B cell (primary cell): Measurements from ENCODE around the gene SLC2A11. TPM values are rescaled to one million over a fixed set of nuclear protein-coding genes. Genes with fewer than 3 reads are reported as not detected.

Source experiments
- ATAC-seq: fragments of 200-7000 bp; cut with Tn5 transposase; one replicate; pipeline ENCODE4 v1.10.0; 2021; ENCODE audit warnings: low read depth, mild to moderate bottlenecking, moderate number of reproducible peaks, moderate library complexity
- CTCF ChIA-PET: fragments of 350-600 bp; sonication (Branson Sonifier 250); formaldehyde crosslinking; loops from one replicate; lab custom pipeline; 2021; ENCODE audit warnings: antibody characterized with exemption, inconsistent platforms; lab: Charles Lee
- POLR2A ChIA-PET: fragments of 350-600 bp; sonication (Branson Sonifier 250); formaldehyde crosslinking; loops from one replicate; lab custom pipeline; 2021; ENCODE audit warnings: antibody characterized with exemption; lab: Charles Lee
- DNase-seq: peaks from one replicate; pipeline ENCODE4 v3.0.0; 2013
- H2AFZ ChIP-seq: 2 replicates; pipeline ENCODE4 v1.6.1; 2012; ENCODE audit warnings: mild to moderate bottlenecking, low read depth, low read length; ENCODE audit not compliant: insufficient read depth, poor library complexity, severe bottlenecking
- H3K27ac ChIP-seq, 2 donors: 1 replicate in 1 of 2; 2 replicates in 1 of 2; pipeline ENCODE4 v1.5.1; 2012 to 2013; ENCODE audit warnings: low read length in 2 of 2, mild to moderate bottlenecking in 2 of 2, moderate library complexity in 1 of 2
- H3K27me3 ChIP-seq, 4 experiments: fragments of 200-600 bp in 1 of 4; sonication (generic) in 1 of 4; replicated peaks in 1 of 4; 1 replicate in 2 of 4; 2 replicates in 2 of 4; pipeline versions ENCODE4 v1.6.1 to v1.7.0; 2013 to 2016; ENCODE audit warnings: low read length in 3 of 4, mild to moderate bottlenecking in 2 of 4, mixed read lengths in 1 of 4, moderate library complexity in 1 of 4; ENCODE audit not compliant: insufficient read depth in 4 of 4, control insufficient read depth in 3 of 4; ENCODE audit errors: control extremely low read depth in 1 of 4
- H3K36me3 ChIP-seq, 2 experiments: replicated peaks in 1 of 2; 1 replicate in 1 of 2; 2 replicates in 1 of 2; pipeline versions ENCODE4 v1.6.1 to v1.7.1; 2013; ENCODE audit warnings: low read length in 1 of 2; ENCODE audit not compliant: insufficient read depth in 2 of 2, control insufficient read depth in 1 of 2; ENCODE audit errors: control extremely low read depth in 1 of 2, extremely low read depth in 1 of 2
- H3K4me1 ChIP-seq, 2 donors: fragments of 200-600 bp in 1 of 2; sonication (generic) in 1 of 2; 1 replicate in 1 of 2; 2 replicates in 1 of 2; pipeline versions ENCODE4 v1.5.1 to v1.6.1; 2013 to 2017; ENCODE audit warnings: low read length in 2 of 2; ENCODE audit not compliant: control insufficient read depth in 2 of 2, insufficient read depth in 2 of 2
- H3K4me2 ChIP-seq: replicated peaks from 2 replicates; pipeline ENCODE3; 2012; ENCODE audit warnings: mild to moderate bottlenecking, low read depth, low read length; ENCODE audit not compliant: poor library complexity, severe bottlenecking
- H3K4me3 ChIP-seq, 5 experiments: fragments of 200-600 bp in 1 of 5; sonication (generic) in 1 of 5; 1 replicate in 3 of 5; 2 replicates in 2 of 5; pipeline versions ENCODE4 v1.5.1 to v1.7.0; 2011 to 2016; ENCODE audit warnings: low read length in 4 of 5, mild to moderate bottlenecking in 4 of 5, low read depth in 2 of 5, control low read depth in 1 of 5, moderate library complexity in 1 of 5; ENCODE audit not compliant: insufficient read depth in 1 of 5; ENCODE audit errors: control extremely low read depth in 1 of 5, extremely low read depth in 1 of 5
- H3K79me2 ChIP-seq: fragments of 200-600 bp; sonication (generic); one replicate; pipeline ENCODE4 v1.6.0; 2016; ENCODE audit warnings: low read length; ENCODE audit not compliant: control insufficient read depth, insufficient read depth
- H3K9ac ChIP-seq: fragments of 200-600 bp; sonication (generic); 2 replicates; pipeline ENCODE4 v1.6.1; 2017; ENCODE audit warnings: mild to moderate bottlenecking, low read length, moderate library complexity
- H3K9me3 ChIP-seq, 3 donors: one replicate each; pipeline versions ENCODE4 v1.6.1 to v1.7.1; 2013; ENCODE audit warnings: low read length in 2 of 3; ENCODE audit not compliant: control insufficient read depth in 2 of 3, insufficient read depth in 1 of 3; ENCODE audit errors: control extremely low read depth in 1 of 3
- H4K20me1 ChIP-seq: 2 replicates; pipeline ENCODE4 v1.6.0; 2012; ENCODE audit warnings: mild to moderate bottlenecking, low read length; ENCODE audit not compliant: insufficient read depth, control insufficient read depth, poor library complexity, severe bottlenecking
- H3K27ac Mint-ChIP-seq: one replicate; pipeline ENCODE4 v1.8.0; 2021; ENCODE audit warnings: mixed read lengths
- H3K27me3 Mint-ChIP-seq: one replicate; pipeline ENCODE4 v1.8.0; 2021; ENCODE audit warnings: mixed read lengths
- H3K4me1 Mint-ChIP-seq: one replicate; pipeline ENCODE4 v1.8.0; 2021; ENCODE audit warnings: mixed read lengths
- H3K4me3 Mint-ChIP-seq: one replicate; pipeline ENCODE4 v1.8.0; 2021; ENCODE audit warnings: mixed read lengths
- H3K9me3 Mint-ChIP-seq: one replicate; pipeline ENCODE4 v1.8.0; 2022; ENCODE audit warnings: mixed read lengths; ENCODE audit not compliant: insufficient read depth
- EZH2 ChIP-seq: IDR thresholded peaks from 2 replicates; pipeline ENCODE4 v1.6.1; 2012; ENCODE audit warnings: borderline replicate concordance, low read depth, mild to moderate bottlenecking, moderate library complexity, low read length; ENCODE audit not compliant: insufficient read depth, poor library complexity, severe bottlenecking
- WGBS: methylation state at CpG from one replicate; pipeline ENCODE4 v1.1.5; 2013; ENCODE audit warnings: missing lambda C conversion rate; ENCODE audit not compliant: insufficient coverage; 5-methylcytosine and 5-hydroxymethylcytosine counted together
- intact Hi-C: fragments of 100-400 bp; cut with micrococcal nuclease; formaldehyde crosslinking; loops from one replicate; pipeline ENCODE4 v1.10.0; 2022
- polyA plus RNA-seq: library from polyadenylated mRNA; depleted of rRNA; stranded (reverse); fragments of >200 nt; gene quantifications from 2 replicates; pipeline ENCODE4 v1.2.3, GENCODE V29; 2012
- total RNA-seq, 2 donors: library from RNA; stranded (reverse); fragments of 120-200 nt in 1 of 2; gene quantifications; 1 replicate in 1 of 2; 2 replicates in 1 of 2; pipeline versions ENCODE4 v1.2.3 to v1.2.4, GENCODE V29; 2013 to 2022
- TF ChIP-seq, protein P1 (sequence below): fragments of 200-600 bp; IDR thresholded peaks from one replicate; pipeline ENCODE4 v1.8.0; 2022; ENCODE audit warnings: antibody characterized with exemption, mild to moderate bottlenecking

The SLC2A11 gene
- total and polyA plus RNA-seq, 2 donors (not counting 1 experiment from before 2014, with no cell fraction given) = 38.6 to 54.3 TPM

DNA sequence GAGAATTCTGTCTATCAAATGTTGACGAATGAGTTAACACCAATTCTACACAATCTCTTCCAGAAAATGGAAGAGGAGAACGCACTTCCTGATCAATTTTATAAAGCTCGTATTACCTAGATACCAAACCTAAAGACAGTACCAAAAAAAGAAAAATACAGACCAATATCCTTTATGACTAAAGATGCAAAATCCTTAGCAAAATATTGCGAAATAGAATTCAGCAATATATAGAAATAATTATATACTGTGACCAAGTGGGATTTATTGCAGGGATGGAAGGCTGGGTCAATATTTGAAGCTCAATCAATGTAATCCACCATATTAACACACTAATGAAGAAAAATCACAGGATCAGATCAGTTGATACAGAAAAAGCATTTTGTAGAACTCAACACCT is 45.3 kb upstream of the SLC2A11 start:
- H3K9ac ChIP-seq = no peak overlapping the region
- H3K36me3 ChIP-seq = peaks cover 6 to 41% of the 10 kb centered on the region in 2 experiments
- Mint-ChIP-seq H3K27me3 (no peaks in the 10 kb centered on the region), H3K4me3 (no peak overlapping the region), H3K4me1 (peaks cover 29% of the 10 kb centered on the region), H3K9me3 (no peaks in the 10 kb centered on the region), H3K27ac (no peak overlapping the region)
- H3K4me1 ChIP-seq = peaks cover 3 to 8% of the 10 kb centered on the region in 2 donors
- no peaks in the 10 kb centered on the region for H4K20me1 ChIP-seq
- H3K4me3 ChIP-seq = no peak overlapping the region
- ATAC-seq = no peak
- TF ChIP-seq EZH2 = no peak
- TF ChIP-seq, protein P1, sequence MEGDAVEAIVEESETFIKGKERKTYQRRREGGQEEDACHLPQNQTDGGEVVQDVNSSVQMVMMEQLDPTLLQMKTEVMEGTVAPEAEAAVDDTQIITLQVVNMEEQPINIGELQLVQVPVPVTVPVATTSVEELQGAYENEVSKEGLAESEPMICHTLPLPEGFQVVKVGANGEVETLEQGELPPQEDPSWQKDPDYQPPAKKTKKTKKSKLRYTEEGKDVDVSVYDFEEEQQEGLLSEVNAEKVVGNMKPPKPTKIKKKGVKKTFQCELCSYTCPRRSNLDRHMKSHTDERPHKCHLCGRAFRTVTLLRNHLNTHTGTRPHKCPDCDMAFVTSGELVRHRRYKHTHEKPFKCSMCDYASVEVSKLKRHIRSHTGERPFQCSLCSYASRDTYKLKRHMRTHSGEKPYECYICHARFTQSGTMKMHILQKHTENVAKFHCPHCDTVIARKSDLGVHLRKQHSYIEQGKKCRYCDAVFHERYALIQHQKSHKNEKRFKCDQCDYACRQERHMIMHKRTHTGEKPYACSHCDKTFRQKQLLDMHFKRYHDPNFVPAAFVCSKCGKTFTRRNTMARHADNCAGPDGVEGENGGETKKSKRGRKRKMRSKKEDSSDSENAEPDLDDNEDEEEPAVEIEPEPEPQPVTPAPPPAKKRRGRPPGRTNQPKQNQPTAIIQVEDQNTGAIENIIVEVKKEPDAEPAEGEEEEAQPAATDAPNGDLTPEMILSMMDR = no peak
- H3K27ac ChIP-seq = no peak overlapping the region
- peaks cover 56% of the 10 kb centered on the region for H3K79me2 ChIP-seq
- intact Hi-C loops = no loop called here
- 100% methylated on average over 1 of the region's 4 CpGs for WGBS
- H3K4me2 ChIP-seq = no peak overlapping the region
- DNase-seq = no peak
- H3K27me3 ChIP-seq = no peaks in the 10 kb centered on the region
- no peak overlapping the region for H2AFZ ChIP-seq
- ChIA-PET POLR2A (no interaction called here), CTCF (interaction anchor here (0.8 to 2.1 kb wide), 3 partner anchors 34 to 41 kb away, joined by 3 to 5 read pairs (median 3); no protein-coding TSS in a partner anchor)
- no peaks in the 10 kb centered on the region for H3K9me3 ChIP-seq

- Histone ChIP-seq H3K4me2 (no peak overlapping the region), H3K9ac (no peak overlapping the region), H3K36me3 (peaks cover 8 to 56% of the 10 kb centered on the region in 2 experiments), H2AFZ (no peak overlapping the region), H3K4me3 (no peak overlapping the region), H4K20me1 (no peaks in the 10 kb centered on the region), H3K79me2 (peaks cover 60% of the 10 kb centered on the region), H3K27me3 (no peaks in the 10 kb centered on the region), H3K9me3 (no peaks in the 10 kb centered on the region), H3K4me1 (peaks cover 36 to 41% of the 10 kb centered on the region in 2 donors), H3K27ac (no peak overlapping the region)
- ChIA-PET CTCF (interaction anchor here (0.6 to 0.7 kb wide), 2 partner anchors 10 to 18 kb away, joined by 3 read pairs; no protein-coding TSS in a partner anchor), POLR2A (interaction anchor here (0.7 kb wide), 1 partner anchor 10 kb away, joined by 6 read pairs; no protein-coding TSS in a partner anchor)
- H3K4me1 Mint-ChIP-seq = peaks cover 52% of the 10 kb centered on the region
- TF ChIP-seq EZH2 = no peak
- TF ChIP-seq, protein P1 = no peak
- intact Hi-C loops = no loop called here
- DNase-seq (no peak), ATAC-seq (no peak)
- no peaks in the 10 kb centered on the region for H3K9me3 Mint-ChIP-seq
- no peak overlapping the region for H3K27ac Mint-ChIP-seq
- no peak overlapping the region for H3K4me3 Mint-ChIP-seq
- no peaks in the 10 kb centered on the region for H3K27me3 Mint-ChIP-seq
- 97% methylated on average over 6 of the region's 10 CpGs for WGBS
These were observed 42.0 kb upstream of the SLC2A11 start for GRCh38 chr22:23815541-23816155.
